HG02938 (cell line): ENCODE measurements around the gene TBX18.

Experiments
- ATAC-seq: cut with Tn5 transposase; IDR thresholded peaks from one replicate; pipeline ENCODE4 v1.9.1; 2021; ENCODE audit warnings: mild to moderate bottlenecking, moderate library complexity; ENCODE audit not compliant: unreplicated experiment

The TBX18 gene

DNA sequence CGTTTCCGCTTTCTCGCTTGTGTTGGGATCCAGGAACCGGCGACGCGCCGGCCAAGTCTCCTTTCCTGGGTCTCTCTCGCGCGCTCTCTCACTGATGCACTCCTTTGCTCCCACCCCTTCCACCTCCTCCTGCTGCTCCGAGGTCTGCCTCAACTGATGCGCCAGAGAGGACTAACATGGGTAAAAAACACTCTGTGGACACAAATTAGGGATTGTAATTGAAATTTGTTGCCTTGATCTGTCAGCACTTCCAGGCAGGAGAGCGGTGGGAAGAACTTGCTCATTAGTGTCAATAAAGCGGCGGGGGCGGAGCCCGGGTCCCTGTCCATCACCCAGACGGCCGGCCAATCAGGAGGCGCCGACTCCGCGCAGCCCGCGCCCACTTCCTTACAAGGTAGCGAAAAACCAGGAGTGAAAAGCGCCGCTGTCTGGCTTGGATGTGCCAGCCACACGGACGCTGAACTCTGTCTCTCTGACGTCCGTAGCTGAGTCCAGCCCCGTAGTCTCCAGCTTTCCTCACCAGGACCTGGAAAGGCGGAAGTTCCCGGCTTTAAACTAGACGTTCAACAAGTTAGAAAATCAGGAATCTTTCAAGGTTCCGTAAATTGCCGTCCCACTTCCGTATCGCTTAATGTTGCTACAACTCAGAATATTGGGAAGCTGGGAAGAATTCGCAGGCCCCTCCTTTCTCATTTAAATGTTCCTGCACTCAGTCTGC, at the start of gene TBX18:
Gene TBX18 (minus strand): TSS at position 267 of the 718 bp plus-strand sequence. CDS start 417 bp downstream, outside the sequence.
- no peak for ATAC-seq

- ATAC-seq: no peak
Measured at GRCh38 chr6:84811351-84811750, 47.0 kb upstream of the TBX18 start.

GRCh38 chr6:84809455-84809854, 45.1 kb upstream of the TBX18 start:
- no peak for ATAC-seq

- ATAC-seq: no peak
Measured at GRCh38 chr6:84808491-84809061, 44.2 kb upstream of the TBX18 start.

GRCh38 chr6:84805145-84805544, 40.7 kb upstream of the TBX18 start:
- ATAC-seq: no peak

DNA sequence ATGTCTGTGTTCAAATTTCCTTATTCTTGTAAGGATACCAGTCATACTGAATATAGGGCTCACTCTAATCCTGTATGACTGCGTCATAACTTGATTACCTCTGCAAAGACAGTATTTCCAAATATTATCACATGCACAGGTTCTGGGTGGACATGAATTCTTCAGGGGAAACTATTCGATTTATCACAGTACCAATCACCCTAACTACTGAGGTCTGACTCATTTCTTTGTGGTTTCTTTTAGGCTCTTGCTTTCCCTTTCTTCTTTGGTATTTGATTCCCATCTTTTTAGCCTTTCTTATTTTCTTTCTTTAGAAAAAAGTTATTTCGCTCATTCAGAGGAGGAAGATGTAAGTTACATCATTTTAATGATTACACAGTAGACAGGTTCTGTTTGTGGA, 40.3 kb upstream of the TBX18 start:
- ATAC-seq: no peak

DNA sequence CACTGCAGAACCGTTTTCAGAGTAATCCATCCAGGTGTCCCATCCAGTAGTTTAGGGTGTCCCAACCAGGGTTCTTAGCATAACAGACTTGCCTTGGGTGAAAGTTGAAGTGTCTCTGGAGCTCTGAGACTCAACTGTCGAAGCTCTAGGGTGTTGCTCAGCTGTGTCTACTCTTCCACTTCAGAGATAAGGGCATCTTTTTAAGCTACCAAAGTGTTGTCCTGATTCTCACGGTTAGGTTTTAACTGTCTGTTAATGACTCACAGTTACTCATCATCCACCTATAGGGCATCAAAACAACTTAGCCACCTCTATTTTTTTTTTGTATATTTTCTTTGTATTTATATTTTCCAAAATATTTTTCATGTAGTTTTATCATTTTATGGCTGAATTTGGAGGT, 36.9 kb upstream of the TBX18 start:
- no peak for ATAC-seq

GRCh38 chr6:84798257-84798656, 33.9 kb upstream of the TBX18 start:
- ATAC-seq: no peak

DNA sequence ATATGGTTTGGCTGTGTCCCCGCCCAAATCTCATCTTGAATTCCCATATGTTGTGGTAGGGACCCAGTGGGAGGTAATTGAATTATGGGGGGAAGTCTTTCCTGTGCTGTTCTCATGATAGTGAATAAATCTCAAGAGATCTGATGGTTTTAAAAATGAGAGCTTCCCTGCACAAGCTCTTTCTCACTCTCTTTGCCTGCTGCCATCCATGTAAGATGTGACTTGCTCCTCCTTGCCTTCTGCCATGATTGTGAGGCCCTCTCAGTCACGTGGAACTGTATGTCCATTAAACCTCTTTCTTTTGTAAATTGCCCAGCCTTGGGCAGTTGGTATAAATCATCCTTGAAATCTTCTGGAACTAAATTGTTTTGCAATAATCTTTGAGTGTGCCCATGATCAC, 31.9 kb upstream of the TBX18 start:
- no peak for ATAC-seq

- no peak for ATAC-seq
Measured at GRCh38 chr6:84791927-84792326, 27.5 kb upstream of the TBX18 start.

GRCh38 chr6:84791233-84791632, 26.8 kb upstream of the TBX18 start:
- ATAC-seq: no peak

DNA sequence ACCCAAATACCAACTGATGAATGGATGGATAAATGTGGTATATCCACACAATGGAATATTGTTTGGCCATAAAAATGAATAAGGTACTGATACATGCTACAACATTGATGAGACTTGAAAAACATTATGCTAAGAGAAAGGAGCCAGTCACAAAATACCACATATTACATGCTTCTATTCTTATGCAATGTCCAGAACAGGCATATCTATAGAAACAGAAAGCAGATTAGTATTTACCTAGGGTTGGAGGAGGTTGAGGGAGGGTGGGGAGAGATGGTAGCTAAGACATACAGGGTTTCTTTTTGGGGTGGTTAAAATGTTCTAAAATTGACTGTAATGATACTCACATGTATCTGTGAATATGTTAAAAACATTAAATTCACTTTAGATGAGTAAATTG, 24.8 kb upstream of the TBX18 start:
- no peak for ATAC-seq

GRCh38 chr6:84788689-84789088, 24.3 kb upstream of the TBX18 start:
- no peak for ATAC-seq

DNA sequence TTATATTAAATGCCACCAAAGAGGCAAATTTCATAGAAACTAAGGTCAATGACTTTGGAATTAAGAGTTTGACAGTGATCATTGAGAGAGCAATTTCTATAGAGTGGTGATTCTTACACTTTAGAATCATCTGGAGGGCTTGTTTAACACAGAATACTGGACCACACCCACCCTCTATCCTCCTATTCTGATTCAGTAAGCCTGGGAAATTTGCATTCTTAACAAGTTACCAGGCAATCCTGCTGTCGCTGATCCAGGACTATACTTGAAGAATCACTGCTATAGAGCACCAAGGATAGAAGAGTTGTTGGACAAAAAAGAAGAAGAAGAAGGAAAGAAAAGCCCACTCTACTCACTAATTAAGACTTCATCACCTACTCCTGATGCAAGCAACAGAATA, 21.3 kb upstream of the TBX18 start:
- ATAC-seq: no peak

DNA sequence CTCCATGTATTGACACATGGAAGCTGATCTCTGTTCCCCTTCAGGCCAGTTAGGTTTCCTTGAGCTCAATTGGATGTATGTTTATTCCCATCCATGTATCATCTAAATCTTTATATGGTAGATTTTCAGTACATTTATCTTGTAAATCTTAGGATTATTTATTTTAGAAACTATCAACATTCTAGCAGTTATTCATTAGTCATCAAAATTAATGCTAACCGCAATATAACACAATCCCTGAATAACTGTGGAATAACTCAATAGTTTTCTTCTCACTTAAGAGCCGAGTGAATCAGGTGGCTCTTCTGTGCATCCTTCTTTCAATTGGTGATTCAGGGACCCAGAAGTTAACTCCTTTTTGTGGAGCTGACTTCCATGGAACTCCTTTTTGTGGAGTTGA, 15.5 kb upstream of the TBX18 start:
- no peak for ATAC-seq

DNA sequence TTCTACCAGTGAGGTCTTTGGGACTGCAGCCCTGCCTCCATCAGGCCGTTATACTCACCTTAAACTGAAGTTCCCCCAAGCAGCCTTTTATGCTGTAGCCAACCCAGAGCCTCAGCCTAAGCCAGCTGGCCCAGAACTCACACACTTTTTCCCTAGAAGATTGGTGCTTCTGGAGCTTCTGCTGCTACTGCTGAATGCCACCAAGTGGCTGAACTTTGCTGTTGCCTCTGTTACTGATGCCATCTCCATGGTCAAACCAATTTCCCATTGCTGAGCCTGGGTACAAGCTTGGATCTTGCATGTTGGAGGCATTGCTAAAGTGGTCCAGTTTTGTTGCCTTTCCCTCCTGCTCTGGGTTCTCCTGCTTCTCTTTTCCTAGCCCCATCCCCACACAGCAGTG, 15.0 kb upstream of the TBX18 start:
- ATAC-seq: no peak

DNA sequence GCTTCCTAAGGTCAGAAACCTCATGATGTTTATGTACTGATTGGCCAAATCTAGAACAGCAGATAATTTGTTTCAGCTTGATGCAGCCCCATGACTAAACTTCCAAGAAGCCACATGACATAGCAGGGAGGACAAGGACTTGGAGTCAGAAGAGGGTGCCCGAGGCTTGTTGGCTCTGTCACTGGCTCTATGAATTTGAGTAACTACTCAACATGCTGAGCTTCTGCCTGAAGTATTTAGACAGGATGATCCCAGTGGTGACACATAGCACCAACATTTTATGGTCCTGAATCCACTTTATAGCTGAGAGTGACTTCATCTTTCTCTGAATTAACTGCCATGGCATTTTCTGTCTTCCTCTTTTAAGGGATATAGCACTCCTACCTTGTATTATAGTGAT, 13.5 kb upstream of the TBX18 start:
- no peak for ATAC-seq

DNA sequence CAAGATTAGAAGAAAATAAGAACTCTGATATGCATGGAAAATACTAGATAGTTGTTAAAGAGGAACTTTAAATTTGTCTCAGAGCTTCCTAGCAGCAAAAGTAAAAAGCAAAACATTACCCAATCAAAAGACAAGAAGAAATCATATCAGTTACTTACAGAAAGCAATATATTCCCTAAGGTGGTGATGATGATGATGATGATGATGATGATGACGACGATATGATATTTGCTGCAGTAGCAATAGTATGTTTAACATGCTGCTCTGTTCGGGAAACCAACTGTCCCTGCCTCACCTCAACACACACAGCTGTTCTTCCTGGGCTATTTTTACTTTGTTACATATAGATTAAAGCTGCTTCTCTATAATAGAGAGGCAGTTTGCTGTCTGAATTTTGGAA, 12.0 kb upstream of the TBX18 start:
- no peak for ATAC-seq

- no peak for ATAC-seq
Measured at GRCh38 chr6:84775751-84776150, 11.4 kb upstream of the TBX18 start.

DNA sequence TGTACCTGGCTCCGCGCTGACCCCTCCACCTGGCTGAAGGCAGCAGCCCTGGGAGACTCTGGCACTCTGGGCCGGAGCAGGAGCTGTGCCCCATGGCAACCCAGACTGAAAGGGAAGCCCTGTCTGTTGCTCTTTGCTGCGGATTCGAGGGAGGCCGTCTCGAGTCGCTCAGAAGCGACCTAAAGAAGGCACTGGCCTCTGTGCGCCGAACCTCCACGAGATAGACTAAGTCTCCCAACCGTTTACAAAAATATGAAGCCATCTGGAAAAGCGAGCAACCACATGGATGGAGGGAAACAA, 10.5 kb upstream of the TBX18 start:
- no peak for ATAC-seq

- ATAC-seq: peak; percentile 58
Measured at GRCh38 chr6:84774157-84774984, 10.0 kb upstream of the TBX18 start.

- ATAC-seq: peak; percentile 15
Measured at GRCh38 chr6:84773431-84774156, 9.2 kb upstream of the TBX18 start.
